Forelimb muscle (tissue), 1 donor: ENCODE measurements around the gene MED8. TPM values are rescaled to one million over a fixed set of nuclear protein-coding genes. Genes with fewer than 3 reads are reported as not detected.
"Not testable (repeated sequence)": the region's sequence is repeated elsewhere in the genome, so short reads cannot be mapped to it uniquely, and the experiment has no call there.

Experiments
- DNase-seq: peaks from one replicate; pipeline ENCODE4 v3.0.0-alpha.2; 2013; ENCODE audit warnings: low read depth
- polyA plus RNA-seq: library from polyadenylated mRNA; unstranded; fragments of 120-200 nt; gene quantifications from one replicate; pipeline ENCODE4 v1.2.1, GENCODE V29; 2013; ENCODE audit not compliant: insufficient read length

MED8 gene
- polyA plus RNA-seq, 1 donor = 20.0 TPM

GRCh38 chr1:43383449-43383848 is 6.2 kb downstream of the MED8 start:
- no peak for DNase-seq

GRCh38 chr1:43382027-43382779 is 7.4 kb downstream of the MED8 start:
- DNase-seq = no peak

GRCh38 chr1:43381612-43382011 is 8.0 kb downstream of the MED8 start:
- DNase-seq = no peak

- no peak for DNase-seq
Observed at GRCh38 chr1:43379476-43379875, 10.1 kb downstream of the MED8 start.

- DNase-seq = no peak
Observed at GRCh38 chr1:43377831-43378230, 11.8 kb downstream of the MED8 start.

GRCh38 chr1:43376723-43377235 is 12.8 kb downstream of the MED8 start:
- no peak for DNase-seq

GRCh38 chr1:43373066-43373940 is 16.3 kb downstream of the MED8 start:
- DNase-seq = no peak

- no peak for DNase-seq
Observed at GRCh38 chr1:43372172-43372571, 17.4 kb downstream of the MED8 start.

GRCh38 chr1:43370564-43370963 is 19.0 kb downstream of the MED8 start:
- no peak for DNase-seq

GRCh38 chr1:43369779-43370178 is 19.8 kb downstream of the MED8 start:
- not testable (repeated sequence) for DNase-seq

- DNase-seq = no peak
Observed at GRCh38 chr1:43368646-43369020, 21.0 kb downstream of the MED8 start.

GRCh38 chr1:43367904-43368645 is 21.5 kb downstream of the MED8 start, which contains the start of gene ELOVL1:
TSS of gene ELOVL1 (minus strand) at chr1:43368011. CDS start at chr1:43365609, 2,402 bp downstream.
- peak; percentile 47 for DNase-seq

GRCh38 chr1:43367026-43367903 is 22.3 kb downstream of the MED8 start:
- no peak for DNase-seq

GRCh38 chr1:43366601-43367025 is 23.0 kb downstream of the MED8 start:
- DNase-seq = no peak

GRCh38 chr1:43366179-43366578 is 23.4 kb downstream of the MED8 start:
- DNase-seq = no peak

GRCh38 chr1:43365678-43366077 is 23.9 kb downstream of the MED8 start:
- no peak for DNase-seq

GRCh38 chr1:43363935-43364525 is 25.6 kb downstream of the MED8 start:
- no peak for DNase-seq

GRCh38 chr1:43363283-43363934 is 26.2 kb downstream of the MED8 start:
- no peak for DNase-seq

GRCh38 chr1:43360616-43361015 is 29.0 kb downstream of the MED8 start:
- no peak for DNase-seq

- DNase-seq = no peak
Observed at GRCh38 chr1:43359696-43360095, 29.9 kb downstream of the MED8 start.
